ENCODE data around the gene ARHGAP32.

Gene ARHGAP32

DNA sequence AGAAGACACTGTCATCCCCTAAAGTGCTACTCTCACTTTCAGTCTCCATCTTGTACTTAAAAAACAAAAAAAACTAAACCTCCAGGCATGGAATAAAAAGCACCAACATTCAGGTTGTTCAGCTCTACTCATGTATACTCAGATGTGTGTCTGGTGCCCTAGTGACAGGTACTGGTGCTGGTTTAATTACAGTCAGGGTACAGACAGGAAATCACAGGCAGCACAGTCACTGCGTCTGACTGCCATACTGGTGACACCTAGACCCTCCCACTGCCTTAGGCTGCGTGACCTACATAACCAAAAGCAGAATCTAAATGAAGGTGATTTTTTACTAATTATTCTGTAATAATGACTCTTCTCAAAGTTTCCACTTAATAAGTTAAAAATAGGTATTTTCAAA is at the start of gene ARHGAP32:
Gene ARHGAP32 (minus strand): TSS at position 176 of the 400 bp plus-strand sequence. CDS start 127 bp downstream, at position 49.
- DNase-seq = no peak

DNA sequence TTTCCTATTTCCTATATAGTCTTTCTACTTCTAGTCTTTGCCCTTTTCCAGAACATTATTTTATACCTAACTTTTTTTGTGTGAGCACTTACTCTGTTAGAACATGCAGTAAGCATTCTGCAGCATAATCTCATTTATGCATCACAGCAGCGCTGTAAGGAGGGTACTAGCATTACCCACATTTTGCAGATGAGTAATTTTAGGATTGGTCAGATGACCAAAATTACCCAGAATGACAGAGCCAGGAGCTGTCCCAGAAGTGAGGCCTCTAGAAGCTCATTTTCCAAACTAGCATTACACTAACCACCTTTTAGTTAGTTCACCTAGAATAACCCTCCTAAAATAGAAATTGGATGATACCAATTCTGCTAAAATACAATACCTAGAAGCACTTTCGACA is 47.1 kb upstream of the ARHGAP32 start:
- no peak for DNase-seq

DNA sequence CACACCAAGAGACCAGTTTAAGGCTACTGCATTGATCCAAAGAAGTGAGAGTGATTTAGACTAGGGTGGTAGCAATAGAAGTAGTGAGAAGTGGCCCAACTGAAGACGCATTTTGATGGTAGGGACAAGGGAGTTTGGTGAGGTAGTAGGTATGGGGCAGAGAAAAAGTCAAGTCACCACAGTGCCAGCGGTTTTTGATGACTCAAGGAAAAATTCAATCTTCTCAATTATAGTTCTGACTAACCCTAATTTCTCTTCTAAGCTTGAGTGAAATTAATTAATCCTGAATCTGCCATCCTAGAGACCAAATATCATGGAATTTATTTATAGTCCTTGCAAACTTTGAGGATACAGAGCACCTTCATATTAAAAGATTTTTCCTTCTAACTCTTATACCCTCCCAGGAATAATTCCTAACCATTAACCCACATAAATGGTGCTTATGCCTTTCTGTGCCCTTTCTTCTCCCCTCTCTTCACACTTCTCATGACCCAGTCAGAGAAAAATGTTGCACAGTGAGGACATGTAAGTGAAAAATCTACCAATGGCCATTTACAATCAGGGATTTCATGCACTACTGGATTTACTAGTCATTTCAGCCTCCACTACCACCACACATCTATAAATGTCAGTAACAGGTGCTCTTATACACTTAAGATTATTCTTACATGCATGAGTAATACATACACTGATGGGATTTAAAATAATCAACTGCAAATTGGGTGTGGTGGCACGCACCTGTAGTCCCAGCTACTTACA is 45.9 kb upstream of the ARHGAP32 start:
- no peak for DNase-seq

DNA sequence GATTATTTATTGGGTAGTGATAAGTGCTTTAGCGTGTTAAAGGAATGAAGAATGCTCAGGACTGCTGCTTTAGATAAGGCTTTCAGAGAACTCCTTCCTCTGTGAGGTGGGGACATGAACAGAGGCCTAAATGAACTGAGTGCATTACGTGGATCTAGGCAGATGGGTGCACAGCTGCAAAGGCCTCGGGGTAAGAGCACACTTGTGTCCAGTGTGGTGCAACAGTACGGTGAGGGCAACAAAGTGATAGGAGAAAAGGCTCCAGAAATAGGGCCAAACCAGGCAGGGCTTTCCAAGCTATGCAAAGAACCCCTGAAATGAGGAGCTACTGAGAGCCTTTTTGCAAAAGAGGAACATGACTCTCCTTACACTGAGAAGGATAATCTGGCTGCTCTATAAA is 45.3 kb upstream of the ARHGAP32 start:
- no peak for DNase-seq

DNA sequence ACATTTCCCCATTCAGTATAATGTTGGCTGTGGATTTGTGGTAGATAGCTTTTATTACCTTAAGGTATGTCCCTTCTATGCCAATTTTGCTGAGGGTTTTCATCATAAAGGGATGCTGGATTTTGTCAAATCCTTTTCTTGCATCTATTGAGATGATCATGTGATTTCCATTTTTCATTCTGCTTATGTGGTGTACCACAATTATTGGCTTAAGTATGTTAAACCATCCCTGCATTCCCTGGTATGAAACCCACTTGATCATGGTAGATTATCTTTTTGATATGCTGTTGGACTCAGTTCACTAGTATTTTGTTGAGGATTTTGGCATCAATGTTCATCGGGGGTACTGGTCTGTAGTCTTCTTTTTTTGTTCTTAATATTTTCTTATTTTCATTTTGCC is 44.7 kb upstream of the ARHGAP32 start:
- DNase-seq = no peak

DNA sequence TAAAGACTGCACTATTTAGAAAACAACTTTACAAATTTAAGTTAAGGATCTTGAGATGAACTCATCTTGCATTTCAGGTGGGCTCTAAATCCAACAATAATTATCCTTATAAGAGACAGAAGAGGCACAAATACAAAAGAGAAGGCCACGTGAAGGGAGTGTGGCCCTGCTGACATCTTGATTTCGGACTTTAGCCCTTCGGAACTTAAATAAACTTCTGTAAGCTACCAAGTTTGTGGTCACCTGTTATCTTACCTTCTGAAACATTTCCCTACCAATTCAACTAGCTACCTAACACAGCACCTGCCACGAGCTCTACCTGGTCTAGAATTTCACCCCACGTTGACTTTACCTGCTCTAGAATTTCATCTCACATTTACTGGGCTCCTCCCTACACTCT is 42.9 kb upstream of the ARHGAP32 start:
- no peak for DNase-seq

DNA sequence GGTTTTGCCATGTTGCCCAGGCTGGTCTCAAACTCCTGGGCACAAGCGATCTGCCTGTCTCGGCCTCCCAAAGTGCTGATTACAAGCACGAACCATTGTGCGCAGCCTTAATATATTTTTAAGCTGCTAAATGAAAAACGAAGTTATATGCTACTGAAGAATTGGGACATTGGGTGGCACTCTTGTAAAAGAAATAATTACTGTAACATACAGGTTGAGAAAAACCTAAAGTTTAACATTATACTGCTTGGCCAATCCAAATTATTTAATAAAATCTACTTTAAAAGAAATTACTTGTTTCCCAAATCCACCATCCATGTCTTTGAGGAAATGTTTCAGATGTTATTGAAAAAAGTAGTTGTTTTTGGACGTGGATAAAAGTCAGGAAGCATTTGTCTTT is 37.9 kb upstream of the ARHGAP32 start:
- no peak for DNase-seq

DNA sequence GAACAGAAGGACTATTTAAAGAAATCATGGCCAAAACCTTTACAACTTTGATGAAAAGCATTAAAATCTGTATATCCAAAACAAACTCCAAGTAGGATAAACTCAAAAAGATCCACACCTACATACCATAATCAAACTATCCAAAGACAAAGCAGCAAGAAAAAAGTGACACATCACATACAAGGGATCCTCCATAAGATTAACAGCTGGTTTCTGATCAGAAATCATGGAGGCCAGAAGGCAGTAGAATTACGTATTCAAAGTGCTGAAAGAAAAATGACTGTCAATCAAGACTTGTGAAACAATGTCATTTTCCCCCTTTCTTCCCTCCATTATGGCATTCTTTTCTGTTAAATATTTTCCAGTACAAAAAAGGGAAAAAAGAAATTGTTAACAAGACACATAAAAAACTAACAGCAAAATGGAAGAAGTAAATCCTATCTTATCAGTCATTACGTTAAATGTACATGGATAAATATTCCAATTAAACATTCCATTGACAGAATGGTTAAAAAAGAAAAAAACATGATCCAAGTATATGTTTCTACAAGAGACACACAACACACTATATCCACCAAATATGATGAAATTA is 34.2 kb upstream of the ARHGAP32 start:
- no peak for DNase-seq

DNA sequence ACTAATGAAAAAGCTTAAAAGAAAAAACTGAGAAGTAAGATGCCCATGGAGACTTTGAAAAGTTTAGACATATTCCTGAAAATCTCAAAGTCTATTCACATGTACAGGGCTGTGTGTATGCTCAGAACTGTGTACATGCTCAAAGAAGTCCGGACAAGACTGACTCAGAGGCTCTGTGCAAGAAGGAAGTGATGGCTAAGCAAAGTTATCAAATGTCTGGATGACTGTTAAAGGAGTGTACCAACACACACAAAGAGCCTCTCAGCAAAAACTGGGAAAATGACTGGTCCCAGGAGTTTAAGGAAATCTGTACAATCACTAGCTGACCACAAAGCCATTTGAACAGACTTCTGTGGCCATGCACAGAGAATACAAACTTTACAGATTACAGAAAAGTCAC is 33.1 kb upstream of the ARHGAP32 start:
- DNase-seq = no peak

DNA sequence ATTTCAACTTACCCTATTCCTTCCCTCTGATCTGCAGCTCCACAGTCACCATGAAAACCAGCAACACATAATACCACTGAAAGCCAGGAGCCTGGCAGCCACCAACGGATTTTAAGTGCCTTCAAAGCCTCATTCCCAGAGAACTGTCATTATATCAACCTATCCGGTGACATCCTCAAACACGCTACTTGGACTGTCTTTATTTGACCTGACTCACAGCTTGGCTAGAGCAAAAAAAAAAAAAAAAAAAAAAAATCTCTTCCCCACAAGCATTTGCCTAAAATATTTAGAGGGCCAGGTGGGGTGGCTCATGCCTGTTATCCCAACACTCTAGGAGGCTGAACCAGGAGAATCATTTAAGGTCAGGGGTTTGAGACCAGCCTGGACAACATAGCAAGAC is 32.4 kb upstream of the ARHGAP32 start:
- no peak for DNase-seq

DNA sequence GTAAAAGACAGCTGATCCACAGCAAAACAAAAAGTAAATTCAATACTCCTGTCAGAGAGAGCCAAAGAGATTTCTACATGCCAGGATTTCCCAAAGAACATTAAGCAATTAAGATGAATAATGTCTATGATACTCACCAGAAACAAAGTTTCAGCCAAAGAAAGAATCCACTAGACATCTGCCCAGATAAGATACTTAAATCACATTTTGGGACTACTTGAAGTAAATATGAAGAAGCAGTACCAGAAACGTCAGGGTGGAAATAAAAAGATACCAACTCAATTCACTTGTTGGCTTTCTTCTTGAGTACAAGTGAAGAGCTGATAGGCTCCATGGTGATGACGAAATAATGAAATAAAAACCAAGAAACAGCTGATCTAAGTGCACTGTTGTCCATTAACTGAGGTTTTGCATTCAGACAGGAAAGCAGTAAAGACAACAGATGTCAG is 31.6 kb upstream of the ARHGAP32 start:
- DNase-seq = no peak

DNA sequence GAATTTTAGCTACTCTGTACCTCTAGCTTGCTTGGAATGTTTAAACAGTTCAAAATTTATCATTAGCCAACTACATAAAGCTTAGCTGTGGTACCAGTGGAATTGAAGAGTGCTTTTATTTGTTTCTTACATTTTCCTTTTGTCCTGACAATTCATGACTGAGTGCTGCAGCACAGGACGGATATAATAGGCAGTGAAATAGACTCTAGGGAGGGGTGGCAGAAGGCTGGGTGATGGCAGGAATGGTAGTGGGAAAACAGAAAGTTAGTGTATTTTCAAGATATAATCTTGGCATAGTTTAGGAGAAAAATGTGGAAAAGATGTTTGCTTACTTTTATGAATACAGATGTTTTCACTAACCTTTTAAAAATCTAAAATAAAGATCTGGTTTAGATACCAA is 31.1 kb upstream of the ARHGAP32 start:
- no peak for DNase-seq

DNA sequence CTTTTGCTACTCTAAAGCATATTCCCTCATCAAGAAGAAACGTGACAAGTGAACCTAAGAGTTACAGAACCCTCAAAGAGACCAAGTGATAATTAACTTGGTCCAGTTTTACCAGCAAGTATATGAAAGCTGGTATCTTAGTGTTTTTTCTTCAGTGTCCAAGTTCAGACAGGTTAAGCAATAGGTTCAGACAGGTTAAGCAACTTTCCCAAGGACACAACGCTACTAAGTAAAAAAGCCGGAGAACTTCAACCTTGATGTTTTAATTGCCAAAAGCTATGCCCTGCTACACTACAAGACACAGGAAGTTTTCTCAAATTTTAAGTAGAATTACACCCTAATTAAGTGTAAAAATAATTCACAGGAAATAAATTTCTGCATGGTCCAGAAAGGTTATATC is 30.0 kb upstream of the ARHGAP32 start:
- no peak for DNase-seq

DNA sequence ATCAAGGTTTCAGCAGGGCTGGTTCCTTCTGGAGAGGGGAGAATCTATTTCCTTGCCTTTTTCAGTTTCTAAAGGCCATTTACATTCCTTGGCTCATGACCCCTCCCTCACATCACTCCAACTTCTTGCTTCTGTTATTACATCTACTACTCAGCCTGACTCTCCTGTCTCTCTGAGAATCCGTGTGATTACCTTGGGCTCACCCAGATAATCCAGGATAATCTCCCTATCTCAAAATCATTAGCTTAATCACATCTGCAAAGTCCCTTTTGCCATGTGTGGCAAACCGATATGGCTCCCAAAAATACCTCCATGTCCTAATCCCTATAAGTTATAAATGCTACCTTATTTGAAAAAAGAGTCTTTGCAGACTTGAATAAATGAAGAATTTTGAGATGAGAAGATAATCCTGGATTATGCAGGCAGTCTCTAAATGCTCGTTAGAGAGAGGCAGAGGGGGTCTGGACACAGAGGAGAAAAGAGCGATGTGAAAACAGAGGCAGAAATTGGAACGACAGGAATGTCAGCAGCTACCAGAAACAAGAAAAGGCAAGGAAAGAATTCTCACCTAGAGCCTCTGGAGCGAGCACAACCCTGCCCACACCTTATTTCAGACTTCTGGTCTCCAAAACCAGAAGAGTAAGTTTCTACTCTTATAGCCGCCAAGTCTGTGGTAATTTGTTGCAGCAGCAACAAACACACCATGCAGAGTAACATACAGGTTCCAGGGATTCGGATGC is 23.6 kb upstream of the ARHGAP32 start:
- no peak for DNase-seq

DNA sequence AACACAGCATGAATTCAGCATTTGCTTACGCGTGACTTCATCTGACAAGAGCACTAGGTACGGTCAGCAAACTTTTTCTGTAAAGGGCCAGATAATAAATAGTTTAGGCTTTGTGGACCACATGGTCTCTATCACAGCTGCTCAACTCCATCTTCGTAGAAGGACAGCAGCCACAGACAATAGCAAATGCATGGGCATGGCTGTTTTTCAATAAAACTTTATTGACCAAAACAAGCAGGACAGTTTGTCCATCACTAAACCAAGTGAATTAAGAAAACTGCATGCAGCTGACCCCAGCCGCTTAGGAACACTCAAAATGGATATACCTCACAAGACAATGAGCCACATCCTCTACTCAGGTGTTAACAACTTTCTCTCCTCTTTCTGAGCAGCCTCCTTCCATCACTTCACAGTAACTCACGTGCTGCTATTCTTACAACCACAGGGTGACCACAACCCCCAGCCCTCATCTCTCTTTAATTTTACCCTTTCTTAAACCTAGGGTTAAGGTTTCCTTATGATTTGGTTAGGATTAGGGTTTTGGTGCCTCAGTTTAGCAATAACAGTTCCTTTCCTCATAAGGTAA is 22.7 kb upstream of the ARHGAP32 start:
- DNase-seq = no peak

DNA sequence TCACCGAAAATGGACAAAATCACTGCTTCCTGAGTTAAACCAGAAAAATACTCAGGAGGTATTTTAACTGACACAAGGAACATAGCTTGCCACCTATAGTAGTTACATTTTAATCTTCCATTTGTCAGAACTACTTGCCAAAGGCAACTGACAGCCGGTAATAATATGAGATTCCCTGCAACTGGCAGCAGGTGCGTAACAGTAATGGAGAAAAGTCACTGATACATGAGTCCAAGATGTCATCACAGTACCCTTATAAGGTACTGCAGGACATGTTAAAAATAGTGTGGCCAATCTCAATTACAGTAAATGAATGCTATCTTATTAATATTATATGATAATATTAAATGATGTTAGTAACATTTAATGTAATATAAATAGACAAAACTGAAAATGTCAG is 21.1 kb upstream of the ARHGAP32 start:
- DNase-seq = no peak

DNA sequence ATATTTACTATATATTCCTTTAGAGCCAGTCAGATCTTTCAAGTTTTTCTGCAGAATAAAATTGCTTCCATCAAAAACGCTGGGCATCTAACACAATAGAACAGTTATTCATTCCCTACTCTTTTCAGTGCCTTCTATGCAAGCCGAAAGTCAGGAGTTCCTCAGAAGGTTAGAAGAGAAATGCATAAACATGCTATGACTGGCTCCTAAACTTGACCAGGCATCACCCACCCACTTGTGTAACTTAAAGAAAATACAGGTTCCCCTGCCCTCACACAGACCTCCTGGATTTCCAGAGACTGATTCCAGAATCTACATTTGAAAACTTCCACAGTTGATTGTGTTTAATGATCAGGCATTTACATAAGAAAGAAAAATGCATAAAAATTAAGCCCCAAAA is 19.3 kb upstream of the ARHGAP32 start:
- DNase-seq = no peak

DNA sequence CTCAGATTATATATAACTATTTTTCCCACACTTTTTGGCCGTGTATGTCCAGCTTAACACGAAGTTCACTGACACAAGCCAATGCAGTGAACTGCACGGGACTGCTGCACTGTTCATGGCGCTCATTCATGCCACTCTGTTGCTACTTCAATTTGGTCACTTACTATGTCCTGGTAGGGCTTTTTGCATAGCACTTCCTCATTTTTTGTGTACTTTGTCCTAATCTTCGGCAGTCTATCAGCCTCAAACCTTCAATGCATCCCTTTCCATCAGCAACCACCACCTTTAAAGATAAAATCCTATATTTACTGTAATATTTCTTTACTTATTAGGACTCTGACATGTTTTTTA is 18.7 kb upstream of the ARHGAP32 start:
- no peak for DNase-seq

DNA sequence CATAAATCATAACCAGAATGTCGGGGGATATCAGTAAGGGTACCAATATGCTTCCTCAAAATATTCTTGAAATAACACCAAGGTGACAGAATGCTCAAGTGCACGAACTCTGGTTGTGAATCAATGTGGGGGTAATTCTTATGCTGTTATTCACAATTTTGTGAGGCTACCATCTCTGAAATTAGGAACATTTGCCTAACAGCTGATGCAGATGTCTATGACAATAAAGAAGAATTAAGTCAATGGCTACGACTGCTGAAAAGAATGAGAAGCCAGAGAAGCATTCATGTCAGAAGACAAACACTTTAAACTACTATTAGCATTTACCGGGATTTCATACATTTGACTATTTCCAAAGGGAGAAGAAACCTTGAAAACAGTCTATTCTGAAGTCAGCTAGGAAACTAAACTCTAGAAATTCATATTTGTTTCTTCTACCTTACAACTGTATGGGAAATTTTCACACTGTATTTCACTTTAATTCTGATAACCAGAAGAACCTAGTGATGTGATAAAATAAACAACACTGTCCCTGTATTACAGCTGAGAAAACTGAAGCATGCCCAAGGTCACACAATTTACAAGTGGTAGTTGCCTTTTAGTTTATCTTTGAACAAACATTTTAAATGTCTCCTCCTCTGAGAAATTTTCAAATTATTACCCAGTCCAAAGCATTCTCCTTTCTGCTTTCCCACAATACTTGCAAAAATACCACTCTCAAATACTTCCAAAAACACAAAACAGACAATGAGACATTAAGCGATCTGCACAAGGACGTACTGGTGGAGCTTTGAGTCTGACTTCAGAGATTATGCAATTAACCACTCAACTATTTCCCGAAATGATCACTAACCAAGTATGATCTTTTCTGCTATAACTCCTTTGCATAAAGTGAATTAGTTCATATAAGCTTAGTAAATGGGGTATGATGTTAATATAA is 18.0 kb upstream of the ARHGAP32 start:
- DNase-seq = no peak

DNA sequence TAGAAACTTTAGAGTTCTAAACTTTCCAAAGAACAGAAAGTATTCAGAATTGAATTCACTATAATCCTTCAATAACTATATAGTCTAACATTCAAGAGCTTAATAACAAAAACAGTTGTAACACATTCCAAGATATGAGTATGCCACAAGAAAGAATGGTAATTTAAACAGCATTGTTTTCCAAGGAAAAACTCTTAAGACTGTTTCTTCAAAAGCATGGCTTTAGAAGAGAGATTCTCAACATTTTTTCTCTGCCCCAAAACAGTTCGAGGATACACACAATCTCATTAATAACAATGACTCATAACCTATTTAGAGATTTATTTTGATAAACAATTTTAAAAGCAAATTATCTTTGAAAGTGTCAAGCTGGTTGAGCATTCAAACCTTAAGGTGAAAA is 16.7 kb upstream of the ARHGAP32 start:
- DNase-seq = no peak

DNA sequence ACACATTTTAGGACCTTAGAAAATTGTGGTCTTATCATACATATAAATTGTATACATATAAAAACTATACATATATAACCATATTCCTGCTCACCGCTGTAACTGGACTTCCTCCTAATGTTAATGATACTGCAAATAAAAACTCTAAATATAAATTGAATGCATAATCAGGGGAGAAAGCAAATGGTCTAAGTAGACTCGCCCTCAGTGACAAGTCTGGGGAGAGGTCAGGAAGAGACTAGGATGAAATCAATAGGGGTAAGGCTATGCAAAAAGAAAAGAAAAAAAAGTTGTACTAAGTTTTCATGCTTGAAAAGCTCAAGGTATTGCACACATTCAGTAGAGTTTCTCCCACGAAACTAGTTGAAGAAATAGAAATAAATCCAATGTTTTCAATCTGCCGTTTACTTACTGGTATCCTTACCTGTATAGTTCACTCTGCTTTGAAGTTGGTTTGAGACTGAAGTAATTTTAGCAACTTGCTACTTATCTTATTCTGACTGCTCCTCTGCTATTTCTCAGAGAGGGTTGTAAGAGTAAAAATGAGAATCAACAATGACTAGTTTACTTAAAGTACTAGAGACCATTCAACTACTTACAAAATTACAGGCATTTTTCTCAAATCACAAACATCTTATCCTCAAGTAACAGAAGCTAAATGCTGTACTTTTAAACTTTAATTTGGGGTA is 12.2 kb upstream of the ARHGAP32 start:
- DNase-seq = no peak

All from nucleus accumbens (tissue), 56 donors.